Liver (tissue), 9 donors: ENCODE measurements around the gene FBXW4. TPM values are rescaled to one million over a fixed set of nuclear protein-coding genes. Genes with fewer than 3 reads are reported as not detected.

Experiments used
- DNase-seq: peaks from one replicate; pipeline ENCODE4 v3.0.0-alpha.2; 2017; ENCODE audit warnings: low spot score
- H3K27ac ChIP-seq, 2 donors: one replicate each; pipeline ENCODE4 v1.7.0; 2013; ENCODE audit warnings: inconsistent platforms in 2 of 2, low read length in 2 of 2, control low read depth in 1 of 2, low read depth in 1 of 2, mild to moderate bottlenecking in 1 of 2
- H3K27me3 ChIP-seq, 4 donors: one replicate each; pipeline versions ENCODE4 v1.6.1 to v1.7.0; 2013; ENCODE audit warnings: low read length in 3 of 4, inconsistent platforms in 1 of 4, mild to moderate bottlenecking in 1 of 4, moderate library complexity in 1 of 4; ENCODE audit not compliant: control insufficient read depth in 4 of 4, insufficient read depth in 4 of 4
- H3K36me3 ChIP-seq, 4 donors: one replicate each; pipeline versions ENCODE4 v1.6.1 to v1.7.0; 2013; ENCODE audit warnings: low read length in 3 of 4, mild to moderate bottlenecking in 3 of 4, low read depth in 1 of 4, moderate library complexity in 1 of 4; ENCODE audit not compliant: control insufficient read depth in 4 of 4, insufficient read depth in 3 of 4
- H3K4me1 ChIP-seq, 4 donors: one replicate each; pipeline versions ENCODE4 v1.6.1 to v1.7.0; 2013; ENCODE audit warnings: low read length in 3 of 4, mild to moderate bottlenecking in 3 of 4, moderate library complexity in 1 of 4; ENCODE audit not compliant: control insufficient read depth in 4 of 4, insufficient read depth in 4 of 4
- H3K4me3 ChIP-seq, 3 donors: one replicate each; pipeline versions ENCODE4 v1.6.1 to v1.7.0; 2013; ENCODE audit warnings: low read length in 3 of 3, control low read depth in 1 of 3, low read depth in 1 of 3, mild to moderate bottlenecking in 1 of 3
- H3K9ac ChIP-seq, 2 donors: one replicate each; pipeline ENCODE4 v1.7.0; 2013; ENCODE audit warnings: low read length in 2 of 2, mild to moderate bottlenecking in 2 of 2, moderate library complexity in 2 of 2, control low read depth in 1 of 2, low read depth in 1 of 2
- H3K9me3 ChIP-seq, 4 donors: one replicate each; pipeline versions ENCODE4 v1.6.1 to v1.7.0; 2013; ENCODE audit warnings: low read length in 3 of 4; ENCODE audit not compliant: control insufficient read depth in 4 of 4
- EGR1 ChIP-seq, 2 donors: IDR thresholded peaks; 2 replicates each; pipeline ENCODE4 v1.6.1; 2016 to 2018; ENCODE audit warnings: antibody characterized with exemption in 2 of 2, low read depth in 2 of 2
- FOXA1 ChIP-seq: IDR thresholded peaks from 2 replicates; pipeline ENCODE4 v1.6.1; 2016; ENCODE audit warnings: antibody characterized with exemption
- FOXA2 ChIP-seq: IDR thresholded peaks from 2 replicates; pipeline ENCODE4 v1.6.1; 2016; ENCODE audit warnings: antibody characterized with exemption
- GABPA ChIP-seq, 2 donors: IDR thresholded peaks in 1 of 2; conservative IDR thresholded peaks in 1 of 2; 2 replicates each; pipeline ENCODE4 v1.6.1; 2016; ENCODE audit warnings: antibody characterized with exemption in 2 of 2, mild to moderate bottlenecking in 1 of 2, moderate library complexity in 1 of 2
- HNF4A ChIP-seq, 2 donors: conservative IDR thresholded peaks; 2 replicates each; pipeline ENCODE4 v1.6.1; 2016; ENCODE audit warnings: antibody characterized with exemption in 2 of 2, mild to moderate bottlenecking in 2 of 2
- HNF4G ChIP-seq: IDR thresholded peaks from 2 replicates; pipeline ENCODE4 v1.6.1; 2016; ENCODE audit warnings: antibody characterized with exemption
- JUND ChIP-seq, 2 donors: IDR thresholded peaks; 2 replicates each; pipeline ENCODE4 v1.6.1; 2016; ENCODE audit warnings: antibody characterized with exemption in 2 of 2
- NR2F2 ChIP-seq: IDR thresholded peaks from 2 replicates; pipeline ENCODE4 v1.6.1; 2016; ENCODE audit warnings: antibody characterized with exemption
- RAD21 ChIP-seq, 2 donors: IDR thresholded peaks; 2 replicates each; pipeline ENCODE4 v1.6.1; 2016; ENCODE audit warnings: antibody characterized with exemption in 2 of 2, mild to moderate bottlenecking in 2 of 2
- RXRA ChIP-seq, 2 donors: IDR thresholded peaks; 2 replicates each; pipeline ENCODE4 v1.6.1; 2017 to 2018; ENCODE audit warnings: antibody characterized with exemption in 2 of 2, mild to moderate bottlenecking in 1 of 2
- SP1 ChIP-seq: IDR thresholded peaks from 2 replicates; pipeline ENCODE4 v1.6.1; 2018; ENCODE audit warnings: antibody characterized with exemption, mild to moderate bottlenecking
- TAF1 ChIP-seq: conservative IDR thresholded peaks from 2 replicates; pipeline ENCODE4 v1.6.1; 2016; ENCODE audit warnings: antibody characterized with exemption, mild to moderate bottlenecking
- YY1 ChIP-seq: IDR thresholded peaks from 2 replicates; pipeline ENCODE4 v1.6.1; 2016; ENCODE audit warnings: antibody characterized with exemption, mild to moderate bottlenecking
- WGBS: extraction: QIAGEN DNeasy Blood & Tissue Kit; methylation state at CpG from one replicate; pipeline ENCODE4 v1.1.7; 2013; 5-methylcytosine and 5-hydroxymethylcytosine counted together
- polyA plus RNA-seq, 2 donors: library from polyadenylated mRNA; stranded (reverse) in 1 of 2; unstranded in 1 of 2; fragments of 200-250 nt in 1 of 2; fragments of >200 nt in 1 of 2; fragmentation: Nextera tagmentation in 1 of 2; extraction: Ambion mirVana in 1 of 2; gene quantifications; one replicate each; pipeline versions ENCODE4 v1.2.1 to v1.2.3, GENCODE V29; 2013 to 2015
- total RNA-seq, 2 donors: library from RNA; depleted of rRNA; stranded (reverse); fragments of >200 nt; gene quantifications; one replicate each; pipeline ENCODE4 v1.2.3, GENCODE V29; 2014
- TF ChIP-seq, protein P1 (sequence below): IDR thresholded peaks from 2 replicates; pipeline ENCODE4 v1.6.1; 2016; ENCODE audit warnings: antibody characterized with exemption
- TF ChIP-seq, protein P2 (sequence below): IDR thresholded peaks from 2 replicates; pipeline ENCODE4 v1.6.1; 2016; ENCODE audit warnings: antibody characterized with exemption
- TF ChIP-seq, protein P3 (sequence below): IDR thresholded peaks from 2 replicates; pipeline ENCODE4 v1.6.1; 2016; ENCODE audit warnings: antibody characterized with exemption, mild to moderate bottlenecking
- TF ChIP-seq, protein P4 (sequence below): IDR thresholded peaks from 2 replicates; pipeline ENCODE4 v1.6.1; 2016; ENCODE audit warnings: antibody characterized with exemption
- TF ChIP-seq, protein P5 (sequence below): fragments of 150-350 bp; IDR thresholded peaks from 2 replicates; pipeline ENCODE4 v1.5.1; 2017; ENCODE audit warnings: improper control_type of control experiment, low read depth, low read length; ENCODE audit not compliant: missing input control
- donor health status: healthy.
- donor health status: healthy.
- donor health status: healthy.
- donor health status: healthy.
- donor health status: healthy.

FBXW4 gene
- total and polyA plus RNA-seq, 4 donors, result 5.4 to 54.1 (median 20.5) TPM

DNA sequence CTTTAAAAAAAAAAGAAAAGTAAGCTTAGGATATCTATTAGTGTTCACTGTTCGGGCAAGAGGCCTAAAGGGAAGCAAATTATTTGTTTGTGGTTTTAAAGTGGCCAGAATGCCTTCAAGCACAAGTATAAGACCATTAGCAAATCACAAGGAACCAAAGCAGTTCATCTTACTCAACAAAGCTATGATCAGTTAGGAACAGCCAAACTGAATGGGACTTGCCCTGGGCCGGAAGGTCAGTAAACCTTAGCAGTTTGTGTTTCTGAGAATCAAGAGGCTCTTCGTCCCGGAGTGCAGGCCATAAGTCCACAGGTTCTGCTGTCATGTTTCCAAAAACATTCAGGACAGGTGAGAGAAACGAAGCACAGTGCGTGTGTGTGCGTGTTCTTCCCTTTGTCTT, 4.5 kb downstream of the FBXW4 start:
- H3K9me3 ChIP-seq, result no peaks in the 10 kb centered on the region
- peak overlapping the region in 1 of 2 donors; percentile 38 for H3K27ac ChIP-seq
- H3K36me3 ChIP-seq, result no peaks in the 10 kb centered on the region
- peaks cover 8 to 35% (median 15%) of the 10 kb centered on the region in 4 donors for H3K4me1 ChIP-seq
- no peak for DNase-seq
- WGBS, result 38% methylated on average over 7 of the region's 7 CpGs
- H3K4me3 ChIP-seq, result no peak overlapping the region
- peak; percentile 24 for TF ChIP-seq SP1
- TF ChIP-seq TAF1, result no peak
- no peak for TF ChIP-seq JUND (IDR thresholded peaks at IDR 0.05)
- TF ChIP-seq YY1, result no peak
- no peak for TF ChIP-seq GABPA (IDR thresholded peaks at IDR 0.05 in 1 of 2, conservative IDR thresholded peaks at IDR 0.05 in 1 of 2)
- TF ChIP-seq, protein P1, sequence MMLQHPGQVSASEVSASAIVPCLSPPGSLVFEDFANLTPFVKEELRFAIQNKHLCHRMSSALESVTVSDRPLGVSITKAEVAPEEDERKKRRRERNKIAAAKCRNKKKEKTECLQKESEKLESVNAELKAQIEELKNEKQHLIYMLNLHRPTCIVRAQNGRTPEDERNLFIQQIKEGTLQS, result no peak
- TF ChIP-seq EGR1 (IDR thresholded peaks at IDR 0.05; ENCODE audit: low read depth in 2 of 2), result no peak
- TF ChIP-seq, protein P2, sequence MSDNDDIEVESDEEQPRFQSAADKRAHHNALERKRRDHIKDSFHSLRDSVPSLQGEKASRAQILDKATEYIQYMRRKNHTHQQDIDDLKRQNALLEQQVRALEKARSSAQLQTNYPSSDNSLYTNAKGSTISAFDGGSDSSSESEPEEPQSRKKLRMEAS, result peak; percentile 45
- no peak for TF ChIP-seq FOXA1
- no peak for TF ChIP-seq FOXA2
- TF ChIP-seq HNF4A (conservative IDR thresholded peaks at IDR 0.05), result peak; percentile 73 to 76
- TF ChIP-seq RXRA (IDR thresholded peaks at IDR 0.05), result peak; percentile 67 to 74
- H3K9ac ChIP-seq, result peak overlapping the region in 1 of 2 donors; percentile 19
- no peaks in the 10 kb centered on the region for H3K27me3 ChIP-seq

DNA sequence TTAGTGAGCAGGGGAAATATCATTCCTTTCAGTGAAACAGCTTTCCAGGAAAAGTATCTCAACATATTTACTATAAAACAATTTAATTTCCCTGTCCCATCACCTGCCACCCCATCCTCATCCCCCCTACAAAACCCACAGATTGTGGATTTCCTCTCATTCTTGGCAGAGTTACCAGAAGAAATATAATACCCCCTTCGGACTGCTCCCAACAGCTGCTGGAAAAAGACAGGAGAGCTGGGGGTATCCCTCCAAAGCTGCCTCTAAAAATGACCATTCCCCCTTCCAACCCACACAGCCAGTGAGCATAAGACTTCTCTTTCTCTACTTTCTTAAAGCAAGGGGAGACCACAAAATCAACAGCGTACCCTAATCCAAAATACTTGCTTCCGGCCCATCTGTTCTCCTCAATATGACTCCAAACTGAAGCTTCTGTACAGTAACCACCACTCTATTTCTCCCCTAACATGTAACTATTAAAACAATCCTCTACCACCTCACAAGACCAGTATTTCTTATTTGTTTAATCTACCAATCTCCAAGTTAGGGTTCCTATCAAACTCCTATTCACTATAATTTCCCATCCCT, 7.8 kb downstream of the FBXW4 start:
- H3K36me3 ChIP-seq, result no peaks in the 10 kb centered on the region
- peaks cover 3 to 28% (median 17%) of the 10 kb centered on the region in 4 donors for H3K4me1 ChIP-seq
- H3K9ac ChIP-seq, result no peak overlapping the region
- WGBS, result 91% methylated on average over 3 of the region's 3 CpGs
- no peak for DNase-seq
- TF ChIP-seq, protein P3, sequence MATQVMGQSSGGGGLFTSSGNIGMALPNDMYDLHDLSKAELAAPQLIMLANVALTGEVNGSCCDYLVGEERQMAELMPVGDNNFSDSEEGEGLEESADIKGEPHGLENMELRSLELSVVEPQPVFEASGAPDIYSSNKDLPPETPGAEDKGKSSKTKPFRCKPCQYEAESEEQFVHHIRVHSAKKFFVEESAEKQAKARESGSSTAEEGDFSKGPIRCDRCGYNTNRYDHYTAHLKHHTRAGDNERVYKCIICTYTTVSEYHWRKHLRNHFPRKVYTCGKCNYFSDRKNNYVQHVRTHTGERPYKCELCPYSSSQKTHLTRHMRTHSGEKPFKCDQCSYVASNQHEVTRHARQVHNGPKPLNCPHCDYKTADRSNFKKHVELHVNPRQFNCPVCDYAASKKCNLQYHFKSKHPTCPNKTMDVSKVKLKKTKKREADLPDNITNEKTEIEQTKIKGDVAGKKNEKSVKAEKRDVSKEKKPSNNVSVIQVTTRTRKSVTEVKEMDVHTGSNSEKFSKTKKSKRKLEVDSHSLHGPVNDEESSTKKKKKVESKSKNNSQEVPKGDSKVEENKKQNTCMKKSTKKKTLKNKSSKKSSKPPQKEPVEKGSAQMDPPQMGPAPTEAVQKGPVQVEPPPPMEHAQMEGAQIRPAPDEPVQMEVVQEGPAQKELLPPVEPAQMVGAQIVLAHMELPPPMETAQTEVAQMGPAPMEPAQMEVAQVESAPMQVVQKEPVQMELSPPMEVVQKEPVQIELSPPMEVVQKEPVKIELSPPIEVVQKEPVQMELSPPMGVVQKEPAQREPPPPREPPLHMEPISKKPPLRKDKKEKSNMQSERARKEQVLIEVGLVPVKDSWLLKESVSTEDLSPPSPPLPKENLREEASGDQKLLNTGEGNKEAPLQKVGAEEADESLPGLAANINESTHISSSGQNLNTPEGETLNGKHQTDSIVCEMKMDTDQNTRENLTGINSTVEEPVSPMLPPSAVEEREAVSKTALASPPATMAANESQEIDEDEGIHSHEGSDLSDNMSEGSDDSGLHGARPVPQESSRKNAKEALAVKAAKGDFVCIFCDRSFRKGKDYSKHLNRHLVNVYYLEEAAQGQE, result no peak
- TF ChIP-seq HNF4G (no peak), FOXA1 (no peak), JUND (IDR thresholded peaks at IDR 0.05) (no peak), SP1 (no peak), GABPA (IDR thresholded peaks at IDR 0.05 in 1 of 2, conservative IDR thresholded peaks at IDR 0.05 in 1 of 2) (no peak), HNF4A (conservative IDR thresholded peaks at IDR 0.05) (no peak), RAD21 (IDR thresholded peaks at IDR 0.05) (no peak), NR2F2 (no peak)
- TF ChIP-seq, protein P1, result no peak
- TF ChIP-seq, protein P4, sequence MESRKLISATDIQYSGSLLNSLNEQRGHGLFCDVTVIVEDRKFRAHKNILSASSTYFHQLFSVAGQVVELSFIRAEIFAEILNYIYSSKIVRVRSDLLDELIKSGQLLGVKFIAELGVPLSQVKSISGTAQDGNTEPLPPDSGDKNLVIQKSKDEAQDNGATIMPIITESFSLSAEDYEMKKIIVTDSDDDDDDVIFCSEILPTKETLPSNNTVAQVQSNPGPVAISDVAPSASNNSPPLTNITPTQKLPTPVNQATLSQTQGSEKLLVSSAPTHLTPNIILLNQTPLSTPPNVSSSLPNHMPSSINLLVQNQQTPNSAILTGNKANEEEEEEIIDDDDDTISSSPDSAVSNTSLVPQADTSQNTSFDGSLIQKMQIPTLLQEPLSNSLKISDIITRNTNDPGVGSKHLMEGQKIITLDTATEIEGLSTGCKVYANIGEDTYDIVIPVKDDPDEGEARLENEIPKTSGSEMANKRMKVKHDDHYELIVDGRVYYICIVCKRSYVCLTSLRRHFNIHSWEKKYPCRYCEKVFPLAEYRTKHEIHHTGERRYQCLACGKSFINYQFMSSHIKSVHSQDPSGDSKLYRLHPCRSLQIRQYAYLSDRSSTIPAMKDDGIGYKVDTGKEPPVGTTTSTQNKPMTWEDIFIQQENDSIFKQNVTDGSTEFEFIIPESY, result no peak
- TF ChIP-seq, protein P5, sequence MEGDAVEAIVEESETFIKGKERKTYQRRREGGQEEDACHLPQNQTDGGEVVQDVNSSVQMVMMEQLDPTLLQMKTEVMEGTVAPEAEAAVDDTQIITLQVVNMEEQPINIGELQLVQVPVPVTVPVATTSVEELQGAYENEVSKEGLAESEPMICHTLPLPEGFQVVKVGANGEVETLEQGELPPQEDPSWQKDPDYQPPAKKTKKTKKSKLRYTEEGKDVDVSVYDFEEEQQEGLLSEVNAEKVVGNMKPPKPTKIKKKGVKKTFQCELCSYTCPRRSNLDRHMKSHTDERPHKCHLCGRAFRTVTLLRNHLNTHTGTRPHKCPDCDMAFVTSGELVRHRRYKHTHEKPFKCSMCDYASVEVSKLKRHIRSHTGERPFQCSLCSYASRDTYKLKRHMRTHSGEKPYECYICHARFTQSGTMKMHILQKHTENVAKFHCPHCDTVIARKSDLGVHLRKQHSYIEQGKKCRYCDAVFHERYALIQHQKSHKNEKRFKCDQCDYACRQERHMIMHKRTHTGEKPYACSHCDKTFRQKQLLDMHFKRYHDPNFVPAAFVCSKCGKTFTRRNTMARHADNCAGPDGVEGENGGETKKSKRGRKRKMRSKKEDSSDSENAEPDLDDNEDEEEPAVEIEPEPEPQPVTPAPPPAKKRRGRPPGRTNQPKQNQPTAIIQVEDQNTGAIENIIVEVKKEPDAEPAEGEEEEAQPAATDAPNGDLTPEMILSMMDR, result no peak
- H3K9me3 ChIP-seq, result no peaks in the 10 kb centered on the region
- no peak overlapping the region for H3K27ac ChIP-seq
- H3K27me3 ChIP-seq, result no peaks in the 10 kb centered on the region
- H3K4me3 ChIP-seq, result no peak overlapping the region
